GM18861 (cell line): ENCODE data around the gene ADAMTS2.

Experiments used
- ATAC-seq: cut with Tn5 transposase; IDR thresholded peaks from one replicate; pipeline ENCODE4 v1.9.1; 2021; ENCODE audit not compliant: unreplicated experiment

The ADAMTS2 gene

GRCh38 chr5:179373101-179373934, 28.1 kb upstream of the ADAMTS2 start:
- ATAC-seq, result no peak

DNA sequence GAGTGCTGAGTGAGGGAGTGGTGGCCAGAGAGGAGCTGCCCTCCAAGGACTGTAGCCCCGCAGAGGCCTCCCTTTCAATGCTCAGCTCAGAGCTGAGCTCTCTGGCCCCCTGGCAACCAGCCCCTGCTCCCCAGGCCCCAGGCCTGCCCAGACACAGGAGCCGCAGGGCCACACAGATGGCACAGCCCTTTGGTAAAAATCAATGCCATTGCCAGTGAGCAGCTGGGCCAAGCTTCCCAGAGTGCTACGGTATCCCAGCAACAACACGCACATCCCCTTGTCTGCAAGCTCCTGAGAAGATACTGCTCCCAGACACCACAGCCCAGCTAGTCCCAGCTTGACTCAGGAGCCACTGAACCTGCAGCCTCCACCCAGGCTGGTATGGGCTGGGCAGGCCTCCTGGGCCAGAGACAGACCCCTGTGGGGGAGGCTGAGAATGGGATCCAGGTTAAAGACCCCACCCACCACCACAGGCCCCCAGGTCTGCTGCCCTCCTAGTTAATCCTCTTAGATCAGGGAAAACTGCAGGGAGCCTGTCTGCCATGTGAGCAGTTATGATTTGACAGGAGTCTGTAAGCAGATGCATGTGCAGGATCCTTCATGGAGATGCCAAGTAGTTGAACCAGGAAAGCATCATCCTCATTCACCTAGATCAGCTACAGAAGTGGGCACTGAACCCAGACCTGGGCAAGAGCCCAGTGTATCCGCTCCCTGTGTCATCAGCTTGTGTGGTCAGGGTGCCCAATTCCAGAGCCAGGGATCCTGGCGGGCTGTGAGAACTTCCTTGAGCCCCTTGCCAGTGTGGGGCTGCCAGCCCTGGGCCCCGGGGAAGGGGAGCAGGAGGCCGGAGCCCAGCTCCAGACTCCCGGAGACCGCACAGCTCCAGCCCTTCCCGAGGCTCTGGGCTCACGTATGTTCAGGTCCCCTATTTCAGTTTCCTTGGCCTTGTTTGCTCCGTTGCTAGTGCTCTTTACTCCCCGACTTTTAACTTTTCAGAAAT, 26.7 kb upstream of the ADAMTS2 start:
- ATAC-seq, result no peak

DNA sequence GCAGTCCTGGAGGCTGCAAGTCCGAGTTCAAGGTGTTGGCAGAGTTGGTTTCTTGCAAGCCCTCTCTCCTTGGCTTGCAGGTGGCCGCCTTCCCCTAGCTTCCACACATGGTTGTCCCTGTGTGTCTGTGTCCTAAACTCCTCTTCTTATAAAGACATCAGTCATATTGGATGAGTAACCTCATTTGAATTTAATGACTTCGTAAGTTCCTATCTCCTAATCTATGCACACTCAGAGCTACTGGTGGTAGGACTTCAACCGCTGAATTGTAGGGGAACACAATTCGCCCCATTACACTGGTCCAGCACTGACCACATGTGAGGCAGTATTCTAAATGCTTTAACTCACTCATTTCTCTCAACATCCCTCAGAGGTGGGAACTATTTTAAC, 25.9 kb upstream of the ADAMTS2 start:
- ATAC-seq, result no peak

DNA sequence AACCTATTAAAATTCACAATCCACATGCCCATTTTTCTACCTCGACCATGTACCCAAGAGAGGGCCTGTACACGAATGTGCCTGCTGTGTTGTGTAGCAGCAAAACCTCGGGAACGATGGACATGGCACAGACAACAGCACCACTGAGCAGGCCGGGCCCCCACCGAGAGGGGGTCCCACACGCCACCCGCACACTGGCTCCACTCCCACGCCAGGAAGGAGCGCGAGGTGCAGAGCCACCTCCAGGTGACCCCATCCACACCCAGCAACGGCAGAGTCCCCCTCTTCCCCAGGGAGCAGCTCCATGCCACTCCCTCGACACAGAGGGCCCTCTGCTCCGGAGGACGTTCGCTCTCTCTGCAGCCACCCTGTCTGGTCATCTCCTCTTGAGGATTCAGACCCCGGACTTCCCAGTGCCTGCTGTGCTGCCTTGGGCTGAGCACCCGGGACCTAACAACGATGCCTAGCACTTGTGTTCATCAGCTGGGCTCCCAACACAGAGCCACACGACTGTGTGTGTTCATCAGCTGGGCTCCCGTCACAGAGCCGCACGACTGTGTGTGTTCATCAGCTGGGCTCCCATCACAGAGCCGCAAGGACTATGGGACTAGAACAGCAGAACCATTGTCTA, 25.3 kb upstream of the ADAMTS2 start:
- ATAC-seq, result no peak

DNA sequence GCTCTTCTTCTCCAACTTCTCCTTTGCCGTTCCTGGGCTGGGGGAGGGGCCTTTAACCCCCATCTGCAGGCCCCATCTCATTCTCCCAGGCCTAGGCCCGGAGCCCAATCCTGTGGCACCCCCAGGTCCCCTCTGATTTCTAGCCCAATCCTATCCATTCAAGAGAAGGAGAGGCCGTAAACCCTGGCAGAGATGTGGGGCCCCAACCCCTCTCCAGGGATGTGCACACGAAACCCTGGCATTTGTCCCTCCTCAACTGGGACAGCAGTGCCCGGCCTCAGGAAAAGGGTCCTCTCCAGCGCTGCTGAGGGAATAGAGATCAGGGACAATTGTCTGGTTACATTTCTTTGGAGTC, 24.2 kb upstream of the ADAMTS2 start:
- no peak for ATAC-seq

GRCh38 chr5:179368806-179369529, 23.7 kb upstream of the ADAMTS2 start:
- ATAC-seq, result no peak

- no peak for ATAC-seq
These were observed 23.0 kb upstream of the ADAMTS2 start for GRCh38 chr5:179368126-179368805.

GRCh38 chr5:179367491-179367890, 22.2 kb upstream of the ADAMTS2 start:
- no peak for ATAC-seq

GRCh38 chr5:179362355-179362754, 17.1 kb upstream of the ADAMTS2 start:
- ATAC-seq, result no peak

- no peak for ATAC-seq
These were observed 15.9 kb upstream of the ADAMTS2 start for GRCh38 chr5:179361037-179361603.

DNA sequence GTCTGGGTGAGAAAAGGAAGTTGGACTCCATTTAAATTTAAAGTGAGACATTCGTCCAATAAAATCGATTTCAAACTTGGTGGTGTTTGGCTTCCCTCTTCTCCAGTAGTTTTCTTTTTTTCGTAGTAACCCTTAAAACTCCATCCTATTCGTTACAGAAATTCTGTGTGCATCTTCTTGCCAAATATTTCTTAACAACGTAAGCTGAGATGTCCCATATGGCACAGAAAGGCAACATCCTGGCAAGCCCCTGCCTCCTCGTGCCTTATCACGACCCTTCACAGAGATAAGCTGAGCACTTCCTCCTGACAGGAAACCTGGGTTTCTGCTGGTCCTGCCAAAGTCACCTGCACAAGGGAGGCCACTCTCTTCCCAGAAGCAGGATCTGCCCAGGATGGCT, 11.8 kb upstream of the ADAMTS2 start:
- ATAC-seq, result no peak

GRCh38 chr5:179355976-179356974, 11.0 kb upstream of the ADAMTS2 start:
- no peak for ATAC-seq

- no peak for ATAC-seq
These were observed 9.1 kb upstream of the ADAMTS2 start for GRCh38 chr5:179354305-179354882.

DNA sequence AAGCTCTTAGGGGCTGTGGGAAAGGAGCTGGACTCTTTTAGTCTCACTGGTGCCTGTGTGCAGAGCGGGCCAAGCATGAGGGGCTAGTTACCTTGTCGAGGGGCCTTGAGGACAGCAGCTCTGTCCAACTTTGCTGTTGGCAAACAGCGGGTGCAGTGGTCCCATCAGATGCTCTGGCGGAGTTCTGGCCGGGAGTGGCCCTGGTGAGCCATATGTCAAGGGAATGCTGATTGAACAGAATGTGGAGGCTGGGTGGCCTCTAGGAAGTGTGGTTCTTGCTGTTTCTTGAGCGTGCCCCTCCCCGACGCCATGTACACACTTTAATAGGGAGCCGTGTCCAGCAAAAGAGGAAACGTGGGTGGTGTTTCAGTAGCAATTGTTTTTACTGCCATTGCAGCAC, 3.6 kb upstream of the ADAMTS2 start:
- no peak for ATAC-seq

DNA sequence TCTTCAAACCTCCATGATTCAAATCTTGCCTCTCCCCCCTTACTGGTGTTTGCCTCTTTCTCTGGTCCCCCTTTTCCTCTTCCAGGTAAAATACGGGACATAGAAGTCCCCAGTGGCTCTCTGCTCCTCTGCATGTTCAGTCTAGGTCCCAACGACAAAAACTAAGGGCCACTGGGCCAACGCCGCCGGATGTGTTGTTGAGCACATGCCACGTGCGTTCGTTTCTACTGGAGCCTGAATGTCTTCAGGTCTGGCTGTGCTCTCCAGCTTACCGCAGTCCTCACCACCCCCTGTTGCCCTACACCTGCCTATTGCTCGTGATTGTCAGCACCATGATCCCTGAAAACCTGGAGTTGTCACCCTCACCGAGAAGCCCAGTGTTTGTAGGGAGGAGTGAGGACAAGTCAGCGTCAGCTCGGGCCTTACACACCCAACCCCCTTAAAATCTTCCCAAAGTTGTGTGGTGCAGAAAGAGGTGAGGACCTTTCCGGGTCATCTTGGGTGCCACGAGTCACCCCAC, 2.8 kb upstream of the ADAMTS2 start:
- ATAC-seq, result no peak

DNA sequence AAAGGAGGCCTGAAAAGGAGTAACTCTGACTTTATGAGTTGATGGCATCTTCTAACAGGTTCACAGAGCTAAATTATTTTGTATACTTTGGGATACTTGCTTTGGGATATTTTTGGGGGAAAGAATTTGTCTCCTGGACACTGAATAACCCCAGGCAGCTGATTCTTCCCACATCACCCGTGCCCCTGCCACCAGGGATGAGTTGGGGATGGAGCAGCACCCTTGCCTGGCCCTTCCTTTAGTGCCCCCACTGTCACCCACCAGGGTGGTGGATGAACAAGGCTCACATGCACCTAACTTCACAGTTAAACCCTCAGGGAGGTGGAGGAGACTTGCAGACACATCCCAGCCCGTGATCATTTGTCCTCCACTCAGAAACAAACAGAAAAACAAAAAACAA, 2.3 kb upstream of the ADAMTS2 start:
- no peak for ATAC-seq

- ATAC-seq, result no peak
These were observed 1.6 kb upstream of the ADAMTS2 start for GRCh38 chr5:179346875-179347274.

- ATAC-seq, result no peak
These were observed 1.1 kb upstream of the ADAMTS2 start for GRCh38 chr5:179346401-179346800.
